Left ventricle myocardium inferior (tissue), 1 donor: ENCODE data around the gene SLC9A3. TPM values are rescaled to one million over a fixed set of nuclear protein-coding genes. Genes with fewer than 3 reads are reported as not detected.

ENCODE experiments used
- DNase-seq: peaks from one replicate; pipeline ENCODE4 v3.0.0-alpha.2; 2020
- H3K27ac ChIP-seq: fragments of 200-600 bp; replicated peaks from 2 replicates; pipeline ENCODE4 v1.8.0; 2021
- H3K27me3 ChIP-seq: fragments of 200-600 bp; 2 replicates; pipeline ENCODE4 v1.8.0; 2021; ENCODE audit warnings: low read depth
- H3K36me3 ChIP-seq: fragments of 200-600 bp; 2 replicates; pipeline ENCODE4 v1.8.0; 2021
- H3K4me1 ChIP-seq: fragments of 200-600 bp; 2 replicates; pipeline ENCODE4 v1.8.0; 2021
- H3K4me3 ChIP-seq: fragments of 200-600 bp; 2 replicates; pipeline ENCODE4 v1.8.0; 2021; ENCODE audit warnings: mild to moderate bottlenecking, moderate library complexity
- H3K9me3 ChIP-seq: fragments of 200-600 bp; replicated peaks from 2 replicates; pipeline ENCODE4 v1.8.0; 2021
- intact Hi-C: fragments of 100-400 bp; cut with micrococcal nuclease; formaldehyde crosslinking; loops from one replicate; pipeline ENCODE4 v1.11.0; 2022
- total RNA-seq: library from RNA; stranded (reverse); fragmentation: NEBNext Ultra II Directional; extraction: Animal tissue kit (Norgen Biotek cat#: 25700); gene quantifications from one replicate; pipeline ENCODE4 v1.2.1, GENCODE V29; 2021
- TF ChIP-seq, protein P1 (sequence below): fragments of 200-600 bp; IDR thresholded peaks from 2 replicates; pipeline ENCODE4 v1.8.0; 2021; ENCODE audit warnings: antibody characterized with exemption, mild to moderate bottlenecking, borderline replicate concordance
- donor health status: DM: no; HTN: yes; CAD: no; lungs with severe emphysema.

SLC9A3 gene
- total RNA-seq, 1 donor from 2014 or later, result 0.91 TPM

GRCh38 chr5:483011-483410, 41.2 kb downstream of the SLC9A3 start:
- DNase-seq, result no peak
- intact Hi-C loops, result no loop called here
- Histone ChIP-seq H3K27ac (no peak overlapping the region), H3K27me3 (peaks cover 84% of the 10 kb centered on the region), H3K4me3 (no peak overlapping the region), H3K4me1 (peaks cover 12% of the 10 kb centered on the region), H3K9me3 (no peaks in the 10 kb centered on the region), H3K36me3 (no peaks in the 10 kb centered on the region)
- TF ChIP-seq, protein P1, sequence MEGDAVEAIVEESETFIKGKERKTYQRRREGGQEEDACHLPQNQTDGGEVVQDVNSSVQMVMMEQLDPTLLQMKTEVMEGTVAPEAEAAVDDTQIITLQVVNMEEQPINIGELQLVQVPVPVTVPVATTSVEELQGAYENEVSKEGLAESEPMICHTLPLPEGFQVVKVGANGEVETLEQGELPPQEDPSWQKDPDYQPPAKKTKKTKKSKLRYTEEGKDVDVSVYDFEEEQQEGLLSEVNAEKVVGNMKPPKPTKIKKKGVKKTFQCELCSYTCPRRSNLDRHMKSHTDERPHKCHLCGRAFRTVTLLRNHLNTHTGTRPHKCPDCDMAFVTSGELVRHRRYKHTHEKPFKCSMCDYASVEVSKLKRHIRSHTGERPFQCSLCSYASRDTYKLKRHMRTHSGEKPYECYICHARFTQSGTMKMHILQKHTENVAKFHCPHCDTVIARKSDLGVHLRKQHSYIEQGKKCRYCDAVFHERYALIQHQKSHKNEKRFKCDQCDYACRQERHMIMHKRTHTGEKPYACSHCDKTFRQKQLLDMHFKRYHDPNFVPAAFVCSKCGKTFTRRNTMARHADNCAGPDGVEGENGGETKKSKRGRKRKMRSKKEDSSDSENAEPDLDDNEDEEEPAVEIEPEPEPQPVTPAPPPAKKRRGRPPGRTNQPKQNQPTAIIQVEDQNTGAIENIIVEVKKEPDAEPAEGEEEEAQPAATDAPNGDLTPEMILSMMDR, result no peak

DNA sequence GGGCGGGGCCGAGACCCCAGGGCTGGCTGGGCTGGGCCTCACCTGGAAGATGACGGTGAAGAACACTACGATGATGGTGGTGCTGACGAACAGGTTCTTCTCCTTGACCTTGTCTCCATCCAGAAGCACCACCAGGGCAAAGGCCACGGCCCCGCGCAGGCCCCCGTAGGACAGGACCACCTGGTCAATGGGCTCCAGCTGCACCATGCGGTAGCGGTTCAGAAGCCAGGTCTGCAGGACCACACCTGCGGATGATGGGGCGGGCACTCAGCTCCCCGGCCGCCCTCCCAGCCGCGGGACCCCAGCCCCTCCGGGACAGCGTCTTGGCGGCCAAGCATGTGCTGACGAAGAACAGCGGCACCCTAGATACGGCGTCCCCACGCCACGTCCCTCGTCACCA, 41.7 kb downstream of the SLC9A3 start:
- no peak overlapping the region for H3K4me3 ChIP-seq
- no peak overlapping the region for H3K27ac ChIP-seq
- intact Hi-C loops, result no loop called here
- DNase-seq, result no peak
- H3K9me3 ChIP-seq, result no peaks in the 10 kb centered on the region
- TF ChIP-seq, protein P1, result no peak
- H3K27me3 ChIP-seq, result peaks cover 87% of the 10 kb centered on the region
- peaks cover 12% of the 10 kb centered on the region for H3K4me1 ChIP-seq
- H3K36me3 ChIP-seq, result no peaks in the 10 kb centered on the region

- Histone ChIP-seq H3K27ac (no peak overlapping the region), H3K27me3 (peaks cover 91% of the 10 kb centered on the region), H3K9me3 (no peaks in the 10 kb centered on the region), H3K4me1 (peaks cover 12% of the 10 kb centered on the region), H3K36me3 (no peaks in the 10 kb centered on the region), H3K4me3 (no peak overlapping the region)
- TF ChIP-seq, protein P1, result no peak
- intact Hi-C loops, result no loop called here
- DNase-seq, result no peak
These were observed 42.2 kb downstream of the SLC9A3 start for GRCh38 chr5:482021-482420.

- H3K4me1 ChIP-seq, result peaks cover 12% of the 10 kb centered on the region
- no peak overlapping the region for H3K27ac ChIP-seq
- intact Hi-C loops, result no loop called here
- no peak overlapping the region for H3K4me3 ChIP-seq
- H3K36me3 ChIP-seq, result no peaks in the 10 kb centered on the region
- H3K27me3 ChIP-seq, result peaks cover 95% of the 10 kb centered on the region
- no peak for DNase-seq
- TF ChIP-seq, protein P1, result no peak
- no peaks in the 10 kb centered on the region for H3K9me3 ChIP-seq
These were observed 42.9 kb downstream of the SLC9A3 start for GRCh38 chr5:481347-481746.

GRCh38 chr5:479566-480319, 44.5 kb downstream of the SLC9A3 start:
- Histone ChIP-seq H3K27ac (no peak overlapping the region), H3K4me1 (peaks cover 9% of the 10 kb centered on the region), H3K4me3 (no peak overlapping the region), H3K36me3 (no peaks in the 10 kb centered on the region), H3K27me3 (peaks cover 95% of the 10 kb centered on the region), H3K9me3 (no peaks in the 10 kb centered on the region)
- TF ChIP-seq, protein P1, result no peak
- DNase-seq, result no peak
- intact Hi-C loops, result no loop called here
